Amniotic epithelial cell (primary cell): Measurements from ENCODE around the gene GPR35.

ENCODE experiments used
- DNase-seq: peaks from one replicate; pipeline ENCODE4 v3.0.0-alpha.2; 2010; ENCODE audit warnings: low read depth

Gene GPR35

GRCh38 chr2:240624950-240625621, at the start of gene GPR35:
GPR35 (plus strand) TSS chr2:240625480; CDS start chr2:240629953, 4,473 bp downstream.
- peak; percentile 76 for DNase-seq

GRCh38 chr2:240576036-240576435, 49.2 kb upstream of the GPR35 start:
- no peak for DNase-seq

GRCh38 chr2:240576436-240577205, 48.7 kb upstream of the GPR35 start:
- DNase-seq = no peak

GRCh38 chr2:240577281-240578109, 47.8 kb upstream of the GPR35 start:
- no peak for DNase-seq

- no peak for DNase-seq
Observed at GRCh38 chr2:240578110-240578450, 47.2 kb upstream of the GPR35 start.

- no peak for DNase-seq
Observed at GRCh38 chr2:240578488-240578887, 46.8 kb upstream of the GPR35 start.

GRCh38 chr2:240579071-240579762, 46.1 kb upstream of the GPR35 start:
- no peak for DNase-seq

- peak; percentile 88 for DNase-seq
Observed at GRCh38 chr2:240579771-240580614, 45.3 kb upstream of the GPR35 start.

GRCh38 chr2:240581811-240582210, 43.5 kb upstream of the GPR35 start:
- no peak for DNase-seq

- DNase-seq = no peak
Observed at GRCh38 chr2:240582781-240583180, 42.5 kb upstream of the GPR35 start.

GRCh38 chr2:240583774-240584173, 41.5 kb upstream of the GPR35 start:
- no peak for DNase-seq

GRCh38 chr2:240584486-240585031, 40.7 kb upstream of the GPR35 start:
- DNase-seq = peak; percentile 42

- no peak for DNase-seq
Observed at GRCh38 chr2:240585101-240585500, 40.2 kb upstream of the GPR35 start.

- no peak for DNase-seq
Observed at GRCh38 chr2:240585681-240586197, 39.5 kb upstream of the GPR35 start.

GRCh38 chr2:240586198-240586918, 38.9 kb upstream of the GPR35 start, which contains the start of gene CAPN10:
CAPN10 (plus strand) TSS chr2:240586734; CDS start chr2:240586912, 178 bp downstream.
- DNase-seq = peak; percentile 88

GRCh38 chr2:240586919-240587800, 38.1 kb upstream of the GPR35 start:
- DNase-seq = no peak

- DNase-seq = no peak
Observed at GRCh38 chr2:240588006-240588655, 37.1 kb upstream of the GPR35 start.

GRCh38 chr2:240588669-240589068, 36.6 kb upstream of the GPR35 start:
- no peak for DNase-seq
